Measurements from ENCODE around the gene NOL3.
"Not testable (repeated sequence)": the region's sequence is repeated elsewhere in the genome, so short reads cannot be mapped to it uniquely, and the experiment has no call there.

NOL3 gene

DNA sequence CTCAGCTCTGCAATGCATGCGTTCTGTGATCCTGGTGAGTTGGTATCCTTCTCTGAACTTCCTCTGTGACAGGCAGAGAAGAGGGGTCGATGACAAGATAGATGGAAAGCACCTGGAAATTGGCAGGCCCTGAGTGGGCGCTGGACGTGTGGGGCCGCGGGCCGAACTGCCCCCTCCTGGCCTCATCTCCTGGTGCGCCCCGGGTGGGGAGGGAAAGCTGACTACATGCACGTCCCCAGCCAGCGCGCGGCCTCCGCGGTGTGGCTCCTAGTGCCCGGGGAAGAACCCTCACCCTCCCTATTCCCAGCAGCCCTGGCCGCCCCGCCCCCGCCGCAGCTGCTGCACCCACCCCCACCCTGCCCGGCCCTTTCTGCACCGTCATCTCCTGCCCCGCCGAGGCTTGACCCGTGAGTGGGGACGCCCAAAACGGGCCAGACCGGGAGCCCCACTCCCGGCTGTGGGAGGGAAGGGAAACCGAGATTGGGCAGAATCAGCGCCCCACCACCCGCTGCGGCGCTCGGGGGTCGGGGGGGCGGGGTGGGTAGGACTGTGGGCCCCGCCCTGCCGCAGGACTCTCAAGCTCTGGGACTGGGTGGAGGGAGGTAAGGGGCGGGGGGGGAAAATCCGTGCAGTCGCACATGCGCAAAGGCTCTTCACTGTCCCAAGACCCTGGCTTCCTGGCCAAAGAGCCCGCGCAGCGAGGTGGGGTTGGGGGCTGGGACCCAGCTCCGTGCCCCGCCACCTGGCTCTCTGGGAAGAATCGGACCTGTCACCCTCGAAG, at the start of gene NOL3:
NOL3 (plus strand) TSS at position 371 of the 781 bp plus-strand sequence.
- peak; percentile 84 for DNase-seq (ENCODE audit: low spot score)
- TF ChIP-seq, protein P1, sequence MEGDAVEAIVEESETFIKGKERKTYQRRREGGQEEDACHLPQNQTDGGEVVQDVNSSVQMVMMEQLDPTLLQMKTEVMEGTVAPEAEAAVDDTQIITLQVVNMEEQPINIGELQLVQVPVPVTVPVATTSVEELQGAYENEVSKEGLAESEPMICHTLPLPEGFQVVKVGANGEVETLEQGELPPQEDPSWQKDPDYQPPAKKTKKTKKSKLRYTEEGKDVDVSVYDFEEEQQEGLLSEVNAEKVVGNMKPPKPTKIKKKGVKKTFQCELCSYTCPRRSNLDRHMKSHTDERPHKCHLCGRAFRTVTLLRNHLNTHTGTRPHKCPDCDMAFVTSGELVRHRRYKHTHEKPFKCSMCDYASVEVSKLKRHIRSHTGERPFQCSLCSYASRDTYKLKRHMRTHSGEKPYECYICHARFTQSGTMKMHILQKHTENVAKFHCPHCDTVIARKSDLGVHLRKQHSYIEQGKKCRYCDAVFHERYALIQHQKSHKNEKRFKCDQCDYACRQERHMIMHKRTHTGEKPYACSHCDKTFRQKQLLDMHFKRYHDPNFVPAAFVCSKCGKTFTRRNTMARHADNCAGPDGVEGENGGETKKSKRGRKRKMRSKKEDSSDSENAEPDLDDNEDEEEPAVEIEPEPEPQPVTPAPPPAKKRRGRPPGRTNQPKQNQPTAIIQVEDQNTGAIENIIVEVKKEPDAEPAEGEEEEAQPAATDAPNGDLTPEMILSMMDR (IDR thresholded peaks at IDR 0.05; ENCODE audit: borderline replicate concordance, control extremely low read depth, extremely low read depth, insufficient read depth, missing control alignments) = no peak
- in situ Hi-C loops (cut with MboI; ENCODE audit: low sequenced_read_pairs, unreplicated experiment) = loop anchor here (25.0 kb wide), 1 partner anchor 208 kb away; the partner anchor contains the start of gene CES3

GRCh38 chr16:67122799-67123198, 47.5 kb upstream of the NOL3 start:
- in situ Hi-C loops (cut with MboI; ENCODE audit: low sequenced_read_pairs, unreplicated experiment); DNase-seq (ENCODE audit: low spot score): not testable (repeated sequence)

GRCh38 chr16:67128417-67128816, 41.9 kb upstream of the NOL3 start:
- in situ Hi-C loops (cut with MboI; ENCODE audit: low sequenced_read_pairs, unreplicated experiment) = no loop called here
- no peak for DNase-seq (ENCODE audit: low spot score)
- TF ChIP-seq, protein P1 (IDR thresholded peaks at IDR 0.05; ENCODE audit: borderline replicate concordance, control extremely low read depth, extremely low read depth, insufficient read depth, missing control alignments) = no peak

GRCh38 chr16:67128887-67129286, 41.5 kb upstream of the NOL3 start:
- in situ Hi-C loops (cut with MboI; ENCODE audit: low sequenced_read_pairs, unreplicated experiment) = no loop called here
- no peak for DNase-seq (ENCODE audit: low spot score)
- TF ChIP-seq, protein P1 (IDR thresholded peaks at IDR 0.05; ENCODE audit: borderline replicate concordance, control extremely low read depth, extremely low read depth, insufficient read depth, missing control alignments) = no peak

GRCh38 chr16:67129422-67129821, 40.9 kb upstream of the NOL3 start:
- in situ Hi-C loops (cut with MboI; ENCODE audit: low sequenced_read_pairs, unreplicated experiment) = no loop called here
- TF ChIP-seq, protein P1 (IDR thresholded peaks at IDR 0.05; ENCODE audit: borderline replicate concordance, control extremely low read depth, extremely low read depth, insufficient read depth, missing control alignments) = no peak
- no peak for DNase-seq (ENCODE audit: low spot score)

DNA sequence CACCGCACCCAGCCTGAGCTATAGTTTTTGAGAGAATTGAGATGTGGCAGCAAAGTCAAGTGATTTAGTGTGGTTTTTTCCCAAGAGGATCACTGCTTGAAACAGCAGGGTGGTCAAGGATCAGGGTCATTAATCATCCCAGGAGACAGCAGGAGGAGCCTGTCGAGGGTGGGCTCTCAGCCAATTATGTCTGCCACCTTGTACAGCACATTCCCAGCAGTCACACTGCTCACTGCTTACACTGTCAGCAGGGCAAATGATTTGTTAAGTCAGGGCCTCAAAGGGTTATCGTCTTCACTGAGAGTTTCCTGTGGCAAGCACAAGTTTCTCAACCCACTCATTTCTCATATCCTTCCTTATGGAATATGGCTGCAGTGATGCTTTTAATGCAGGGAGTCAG, 32.7 kb upstream of the NOL3 start:
- TF ChIP-seq, protein P1 (IDR thresholded peaks at IDR 0.05; ENCODE audit: borderline replicate concordance, control extremely low read depth, extremely low read depth, insufficient read depth, missing control alignments) = no peak
- in situ Hi-C loops (cut with MboI; ENCODE audit: low sequenced_read_pairs, unreplicated experiment) = no loop called here
- no peak for DNase-seq (ENCODE audit: low spot score)

DNA sequence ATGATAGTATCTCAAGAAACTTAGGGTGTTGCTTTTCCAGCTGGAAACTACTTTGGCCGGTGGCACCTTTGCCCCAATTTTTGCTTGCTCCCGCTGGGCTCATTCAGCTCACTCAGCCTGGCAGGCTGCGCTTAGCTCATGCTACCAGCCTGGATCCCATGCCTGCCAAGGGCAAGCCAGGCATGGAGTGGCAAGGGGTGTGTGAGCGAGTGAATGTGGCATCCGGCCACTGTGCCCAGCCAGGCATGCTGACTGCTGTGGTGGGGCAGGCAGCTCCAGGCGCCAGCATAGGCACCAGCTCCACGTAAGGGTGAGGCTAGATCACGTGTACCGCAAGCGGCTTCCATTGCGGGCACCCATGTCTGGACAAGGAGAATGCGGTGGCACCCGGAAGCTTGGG, 28.9 kb upstream of the NOL3 start:
- in situ Hi-C loops (cut with MboI; ENCODE audit: low sequenced_read_pairs, unreplicated experiment) = no loop called here
- TF ChIP-seq, protein P1 (IDR thresholded peaks at IDR 0.05; ENCODE audit: borderline replicate concordance, control extremely low read depth, extremely low read depth, insufficient read depth, missing control alignments) = no peak
- no peak for DNase-seq (ENCODE audit: low spot score)
